Activated T-cell treated with anti-CD3 and anti-CD28 coated beads, Interleukin-2, amount 50 U/mL, for 24 hours (primary cell): ENCODE measurements around the gene CREB5.

Experiments
- DNase-seq: peaks from one replicate; pipeline ENCODE4 v3.0.0-alpha.2; 2020
- H3K27ac Mint-ChIP-seq: 2 replicates; pipeline ENCODE4 v1.8.0; 2020; ENCODE audit warnings: mild to moderate bottlenecking, mixed read lengths
- H3K27me3 Mint-ChIP-seq: 2 replicates; pipeline ENCODE4 v1.8.0; 2020; ENCODE audit warnings: mixed read lengths
- H3K36me3 Mint-ChIP-seq: 2 replicates; pipeline ENCODE4 v1.8.0; 2020; ENCODE audit warnings: low read depth, mixed read lengths
- H3K4me1 Mint-ChIP-seq: 2 replicates; pipeline ENCODE4 v1.8.0; 2020; ENCODE audit warnings: low read depth, mixed read lengths
- H3K4me3 Mint-ChIP-seq: 2 replicates; pipeline ENCODE4 v1.8.0; 2020; ENCODE audit warnings: mild to moderate bottlenecking, moderate library complexity, mixed read lengths
- H3K9me3 Mint-ChIP-seq: 2 replicates; pipeline ENCODE4 v1.8.0; 2020; ENCODE audit warnings: mixed read lengths

Gene CREB5

GRCh38 chr7:28411876-28412662 is at the start of gene CREB5:
Gene CREB5 (plus strand): TSS chr7:28412518. CDS start chr7:28412915, 397 bp downstream.
- no peaks in the 10 kb centered on the region for H3K9me3 Mint-ChIP-seq
- no peak for DNase-seq
- peaks cover 86% of the 10 kb centered on the region for H3K27me3 Mint-ChIP-seq
- no peak within 1 kb of the TSS for H3K4me3 Mint-ChIP-seq
- no peaks in the 10 kb centered on the region for H3K36me3 Mint-ChIP-seq
- H3K27ac Mint-ChIP-seq, result no peak within 1 kb of the TSS
- H3K4me1 Mint-ChIP-seq, result peaks cover 41% of the 10 kb centered on the region

GRCh38 chr7:28362812-28363211 is 49.5 kb upstream of the CREB5 start:
- no peaks in the 10 kb centered on the region for H3K36me3 Mint-ChIP-seq
- DNase-seq, result no peak
- no peak overlapping the region for H3K27ac Mint-ChIP-seq

GRCh38 chr7:28364082-28364481 is 48.2 kb upstream of the CREB5 start:
- no peak overlapping the region for H3K4me3 Mint-ChIP-seq
- no peaks in the 10 kb centered on the region for H3K36me3 Mint-ChIP-seq
- H3K9me3 Mint-ChIP-seq, result peaks cover 16% of the 10 kb centered on the region

More at GRCh38 chr7:28362812-28363211, 49.5 kb upstream of the CREB5 start:
- Mint-ChIP-seq H3K4me3 (no peak overlapping the region), H3K27me3 (peaks cover 15% of the 10 kb centered on the region), H3K9me3 (peaks cover 16% of the 10 kb centered on the region), H3K4me1 (peaks cover 8% of the 10 kb centered on the region)

GRCh38 chr7:28369523-28369922 is 42.8 kb upstream of the CREB5 start:
- Mint-ChIP-seq H3K36me3 (no peaks in the 10 kb centered on the region), H3K27ac (no peak overlapping the region), H3K9me3 (peaks cover 10% of the 10 kb centered on the region), H3K4me1 (no peaks in the 10 kb centered on the region), H3K4me3 (no peak overlapping the region), H3K27me3 (peaks cover 23% of the 10 kb centered on the region)
- DNase-seq, result no peak

More at GRCh38 chr7:28364082-28364481, 48.2 kb upstream of the CREB5 start:
- Mint-ChIP-seq H3K27ac (no peak overlapping the region), H3K4me1 (peaks cover 2% of the 10 kb centered on the region), H3K27me3 (peaks cover 17% of the 10 kb centered on the region)
- DNase-seq, result no peak

GRCh38 chr7:28371846-28372245 is 40.5 kb upstream of the CREB5 start:
- Mint-ChIP-seq H3K27ac (no peak overlapping the region), H3K4me3 (no peak overlapping the region), H3K27me3 (peaks cover 18% of the 10 kb centered on the region), H3K9me3 (no peaks in the 10 kb centered on the region), H3K4me1 (no peaks in the 10 kb centered on the region), H3K36me3 (no peaks in the 10 kb centered on the region)
- no peak for DNase-seq

- peaks cover 15% of the 10 kb centered on the region for H3K27me3 Mint-ChIP-seq
- no peak overlapping the region for H3K27ac Mint-ChIP-seq
- DNase-seq, result no peak
- no peaks in the 10 kb centered on the region for H3K9me3 Mint-ChIP-seq
- no peaks in the 10 kb centered on the region for H3K4me1 Mint-ChIP-seq
- H3K36me3 Mint-ChIP-seq, result no peaks in the 10 kb centered on the region
- H3K4me3 Mint-ChIP-seq, result no peak overlapping the region
Observed at GRCh38 chr7:28373990-28374389, 38.3 kb upstream of the CREB5 start.

GRCh38 chr7:28375729-28376128 is 36.6 kb upstream of the CREB5 start:
- Mint-ChIP-seq H3K4me3 (no peak overlapping the region), H3K36me3 (no peaks in the 10 kb centered on the region), H3K4me1 (no peaks in the 10 kb centered on the region), H3K27ac (no peak overlapping the region), H3K27me3 (peaks cover 21% of the 10 kb centered on the region), H3K9me3 (no peaks in the 10 kb centered on the region)
- DNase-seq, result no peak

GRCh38 chr7:28376634-28377033 is 35.7 kb upstream of the CREB5 start:
- no peak for DNase-seq
- Mint-ChIP-seq H3K36me3 (no peaks in the 10 kb centered on the region), H3K9me3 (no peaks in the 10 kb centered on the region), H3K4me1 (no peaks in the 10 kb centered on the region), H3K4me3 (no peak overlapping the region), H3K27ac (no peak overlapping the region), H3K27me3 (peaks cover 29% of the 10 kb centered on the region)

- Mint-ChIP-seq H3K9me3 (no peaks in the 10 kb centered on the region), H3K27me3 (peaks cover 27% of the 10 kb centered on the region), H3K27ac (no peak overlapping the region), H3K4me3 (no peak overlapping the region), H3K4me1 (no peaks in the 10 kb centered on the region), H3K36me3 (no peaks in the 10 kb centered on the region)
- no peak for DNase-seq
Observed at GRCh38 chr7:28378574-28379149, 33.7 kb upstream of the CREB5 start.

- peaks cover 27% of the 10 kb centered on the region for H3K27me3 Mint-ChIP-seq
- H3K36me3 Mint-ChIP-seq, result no peaks in the 10 kb centered on the region
- H3K4me1 Mint-ChIP-seq, result no peaks in the 10 kb centered on the region
- DNase-seq, result no peak
- H3K27ac Mint-ChIP-seq, result no peak overlapping the region
- no peaks in the 10 kb centered on the region for H3K9me3 Mint-ChIP-seq
- no peak overlapping the region for H3K4me3 Mint-ChIP-seq
Observed at GRCh38 chr7:28381466-28381865, 30.9 kb upstream of the CREB5 start.

GRCh38 chr7:28382144-28382543 is 30.2 kb upstream of the CREB5 start:
- Mint-ChIP-seq H3K27me3 (peaks cover 23% of the 10 kb centered on the region), H3K36me3 (no peaks in the 10 kb centered on the region), H3K9me3 (no peaks in the 10 kb centered on the region), H3K4me3 (no peak overlapping the region), H3K4me1 (no peaks in the 10 kb centered on the region), H3K27ac (no peak overlapping the region)
- DNase-seq, result no peak

GRCh38 chr7:28383975-28384374 is 28.3 kb upstream of the CREB5 start:
- Mint-ChIP-seq H3K4me1 (no peaks in the 10 kb centered on the region), H3K27ac (no peak overlapping the region), H3K36me3 (no peaks in the 10 kb centered on the region), H3K9me3 (no peaks in the 10 kb centered on the region), H3K4me3 (no peak overlapping the region), H3K27me3 (peaks cover 32% of the 10 kb centered on the region)
- DNase-seq, result no peak

GRCh38 chr7:28389504-28390395 is 22.6 kb upstream of the CREB5 start:
- no peak for DNase-seq
- Mint-ChIP-seq H3K27ac (no peak overlapping the region), H3K4me3 (no peak overlapping the region), H3K9me3 (no peaks in the 10 kb centered on the region), H3K27me3 (peaks cover 51% of the 10 kb centered on the region), H3K36me3 (no peaks in the 10 kb centered on the region), H3K4me1 (peaks cover 1% of the 10 kb centered on the region)

GRCh38 chr7:28390426-28390825 is 21.9 kb upstream of the CREB5 start:
- peaks cover 53% of the 10 kb centered on the region for H3K27me3 Mint-ChIP-seq
- no peak overlapping the region for H3K4me3 Mint-ChIP-seq
- peaks cover 1% of the 10 kb centered on the region for H3K4me1 Mint-ChIP-seq
- no peak for DNase-seq
- H3K36me3 Mint-ChIP-seq, result no peaks in the 10 kb centered on the region
- H3K9me3 Mint-ChIP-seq, result no peaks in the 10 kb centered on the region
- H3K27ac Mint-ChIP-seq, result no peak overlapping the region
